DOHH2 (cell line): ENCODE data around the gene SCN8A.

Source experiments
- H3F3A ChIP-seq: fragments of 200-600 bp; sonication (generic), shearing (Covaris generic); 2 replicates; pipeline ENCODE4 v1.6.0; 2016; ENCODE audit warnings: antibody characterized with exemption, mild to moderate bottlenecking; ENCODE audit not compliant: control insufficient read depth, insufficient read depth
- H3K27ac ChIP-seq: fragments of 200-600 bp; sonication (generic); 2 replicates; pipeline ENCODE4 v1.5.1; 2014; ENCODE audit warnings: low read depth, mild to moderate bottlenecking, low read length, moderate library complexity
- H3K27me3 ChIP-seq: fragments of 200-600 bp; sonication (generic); 2 replicates; pipeline ENCODE4 v1.6.1; 2014; ENCODE audit warnings: mild to moderate bottlenecking, low read length, mixed read lengths; ENCODE audit not compliant: control insufficient read depth
- H3K36me3 ChIP-seq: fragments of 200-600 bp; sonication (generic); 2 replicates; pipeline ENCODE4 v1.6.1; 2014; ENCODE audit warnings: mild to moderate bottlenecking, low read length, moderate library complexity, mixed read lengths; ENCODE audit not compliant: control insufficient read depth
- H3K4me1 ChIP-seq: fragments of 200-600 bp; sonication (generic); 2 replicates; pipeline ENCODE4 v1.6.1; 2014; ENCODE audit warnings: mild to moderate bottlenecking, low read length, mixed read lengths; ENCODE audit not compliant: control insufficient read depth
- H3K4me2 ChIP-seq: fragments of 200-600 bp; sonication (generic); 2 replicates; pipeline ENCODE4 v1.6.0; 2014; ENCODE audit warnings: mild to moderate bottlenecking, low read length, moderate library complexity
- H3K4me3 ChIP-seq: fragments of 200-600 bp; sonication (generic); 2 replicates; pipeline ENCODE4 v1.5.1; 2014; ENCODE audit warnings: mild to moderate bottlenecking, low read length, mixed read lengths
- H3K79me2 ChIP-seq: fragments of 200-600 bp; sonication (generic); 2 replicates; pipeline ENCODE4 v1.6.1; 2014; ENCODE audit warnings: mild to moderate bottlenecking, low read length, mixed read lengths; ENCODE audit not compliant: control insufficient read depth
- H3K9me2 ChIP-seq: fragments of 200-600 bp; sonication (generic); replicated peaks from 2 replicates; pipeline ENCODE4 v1.6.1; 2014; ENCODE audit warnings: mild to moderate bottlenecking, low read length, mixed read lengths; ENCODE audit not compliant: control insufficient read depth
- H3K9me3 ChIP-seq: fragments of 200-600 bp; sonication (generic); 2 replicates; pipeline ENCODE4 v1.6.1; 2014; ENCODE audit warnings: antibody characterized with exemption, low read length, mixed read lengths; ENCODE audit not compliant: control insufficient read depth, insufficient read depth
- H4K20me1 ChIP-seq: fragments of 200-600 bp; sonication (generic); 2 replicates; pipeline ENCODE4 v1.6.0; 2014; ENCODE audit warnings: low read depth, mild to moderate bottlenecking, antibody characterized with exemption, low read length, moderate library complexity; ENCODE audit not compliant: control insufficient read depth, insufficient read depth
- CTCF ChIP-seq: fragments of 200-600 bp; sonication (generic); IDR thresholded peaks from one replicate; pipeline ENCODE4 v1.5.1; 2014; ENCODE audit warnings: antibody characterized with exemption, mild to moderate bottlenecking, low read depth, low read length; ENCODE audit not compliant: poor library complexity, severe bottlenecking
- EZH2phosphoT487 ChIP-seq: fragments of 200-600 bp; sonication (generic); IDR thresholded peaks from 2 replicates; pipeline ENCODE4 v1.6.1; 2017; ENCODE audit warnings: borderline replicate concordance, mild to moderate bottlenecking, antibody characterized with exemption, low read length, moderate library complexity, mixed read lengths

Gene SCN8A

GRCh38 chr12:51682981-51683380, 91.9 kb downstream of the SCN8A start:
- peaks cover 19% of the 10 kb centered on the region for H3K27me3 ChIP-seq
- H3K9me2 ChIP-seq: no peaks in the 10 kb centered on the region
- no peak overlapping the region for H3K4me3 ChIP-seq
- H3K79me2 ChIP-seq: no peaks in the 10 kb centered on the region
- no peak overlapping the region for H3K4me2 ChIP-seq
- H3K27ac ChIP-seq: no peak overlapping the region
- TF ChIP-seq EZH2phosphoT487 (no peak), CTCF (no peak)
- no peaks in the 10 kb centered on the region for H3K4me1 ChIP-seq
- no peaks in the 10 kb centered on the region for H4K20me1 ChIP-seq
- H3K9me3 ChIP-seq: no peaks in the 10 kb centered on the region
- no peaks in the 10 kb centered on the region for H3K36me3 ChIP-seq
- no peaks in the 10 kb centered on the region for H3F3A ChIP-seq

- peaks cover 23% of the 10 kb centered on the region for H3K27me3 ChIP-seq
- no peaks in the 10 kb centered on the region for H3K9me2 ChIP-seq
- H3K4me1 ChIP-seq: no peaks in the 10 kb centered on the region
- TF ChIP-seq CTCF (no peak), EZH2phosphoT487 (no peak)
- no peaks in the 10 kb centered on the region for H3K79me2 ChIP-seq
- no peak overlapping the region for H3K4me3 ChIP-seq
- H4K20me1 ChIP-seq: no peaks in the 10 kb centered on the region
- no peaks in the 10 kb centered on the region for H3F3A ChIP-seq
- H3K4me2 ChIP-seq: no peak overlapping the region
- no peaks in the 10 kb centered on the region for H3K36me3 ChIP-seq
- H3K9me3 ChIP-seq: no peaks in the 10 kb centered on the region
- H3K27ac ChIP-seq: no peak overlapping the region
Measured at GRCh38 chr12:51683763-51684357, 92.8 kb downstream of the SCN8A start.

- TF ChIP-seq EZH2phosphoT487 (no peak), CTCF (no peak)
- peaks cover 24% of the 10 kb centered on the region for H3K27me3 ChIP-seq
- H3F3A ChIP-seq: no peaks in the 10 kb centered on the region
- H4K20me1 ChIP-seq: no peaks in the 10 kb centered on the region
- H3K27ac ChIP-seq: no peak overlapping the region
- H3K36me3 ChIP-seq: no peaks in the 10 kb centered on the region
- H3K4me3 ChIP-seq: no peak overlapping the region
- H3K9me3 ChIP-seq: no peaks in the 10 kb centered on the region
- no peaks in the 10 kb centered on the region for H3K79me2 ChIP-seq
- no peaks in the 10 kb centered on the region for H3K9me2 ChIP-seq
- H3K4me2 ChIP-seq: no peak overlapping the region
- H3K4me1 ChIP-seq: no peaks in the 10 kb centered on the region
Measured at GRCh38 chr12:51686727-51687126, 95.7 kb downstream of the SCN8A start.

- Histone ChIP-seq H3F3A (no peaks in the 10 kb centered on the region), H3K27ac (no peak overlapping the region), H3K4me1 (no peaks in the 10 kb centered on the region), H3K79me2 (no peaks in the 10 kb centered on the region), H3K9me2 (no peaks in the 10 kb centered on the region), H3K4me2 (no peak overlapping the region), H3K27me3 (peaks cover 26% of the 10 kb centered on the region), H3K36me3 (no peaks in the 10 kb centered on the region), H4K20me1 (no peaks in the 10 kb centered on the region), H3K4me3 (no peak overlapping the region), H3K9me3 (no peaks in the 10 kb centered on the region)
- TF ChIP-seq EZH2phosphoT487 (no peak), CTCF (no peak)
Measured at GRCh38 chr12:51687177-51687576, 96.1 kb downstream of the SCN8A start.
